K562 (cell line): ENCODE data around the gene CLDN7. TPM values are rescaled to one million over a fixed set of nuclear protein-coding genes. Genes with fewer than 3 reads are reported as not detected.

Source experiments
- BRCA1 ChIP-seq, 2 experiments: fragments of 450-650 bp in 1 of 2; sonication (generic) in 1 of 2; formaldehyde crosslinking in 1 of 2; IDR thresholded peaks; 2 replicates each; pipeline versions ENCODE4 v1.5.0 to v1.6.1; 2017 to 2020; ENCODE audit warnings: mild to moderate bottlenecking in 1 of 2, missing genetic modification reagents in 1 of 2
- HMG20A ChIP-seq: fragments of 450-650 bp; formaldehyde crosslinking; conservative IDR thresholded peaks from 2 replicates; pipeline ENCODE4 v1.4.0; 2020; ENCODE audit warnings: mild to moderate bottlenecking, mixed read lengths
- HMGN3 ChIP-seq: IDR thresholded peaks from 2 replicates; pipeline ENCODE4 v1.6.1; 2011; ENCODE audit warnings: borderline replicate concordance, low read depth, mild to moderate bottlenecking, mixed read lengths, low read length; ENCODE audit not compliant: insufficient read length; ENCODE audit errors: extremely low read depth
- KAT8 ChIP-seq: fragments of 450-650 bp; IDR thresholded peaks from 2 replicates; pipeline ENCODE4 v1.6.1; 2016; ENCODE audit warnings: low read depth, mild to moderate bottlenecking
- KLF16 ChIP-seq: IDR thresholded peaks from 2 replicates; pipeline ENCODE4 v1.6.1; 2016; ENCODE audit warnings: antibody characterized with exemption
- MCM7 ChIP-seq, 2 experiments: fragments of 450-650 bp; IDR thresholded peaks; 2 replicates each; pipeline ENCODE4 v1.6.1; 2016 to 2018
- NR1H2 ChIP-seq: sonication (generic); formaldehyde crosslinking; IDR thresholded peaks from 2 replicates; pipeline ENCODE4 v1.4.0; 2020; ENCODE audit warnings: mild to moderate bottlenecking, missing genetic modification reagents
- SNIP1 ChIP-seq: fragments of 450-650 bp; IDR thresholded peaks from 2 replicates; pipeline ENCODE4 v1.7.1; 2017; ENCODE audit warnings: low read depth, mild to moderate bottlenecking
- TAF7 ChIP-seq: fragments of 450-650 bp; IDR thresholded peaks from 2 replicates; pipeline ENCODE4 v1.6.1; 2016; ENCODE audit warnings: missing genetic modification characterization, missing compliant biosample characterization
- ZFPM2 ChIP-seq: fragments of 250-450 bp; sonication (Bioruptor Pico); IDR thresholded peaks from 2 replicates; pipeline ENCODE4 v1.5.1; 2022; ENCODE audit warnings: mild to moderate bottlenecking
- ZNF696 ChIP-seq: fragments of 250-450 bp; sonication (Bioruptor Pico); conservative IDR thresholded peaks from 2 replicates; pipeline ENCODE4 v1.4.0; 2020; ENCODE audit warnings: mild to moderate bottlenecking, moderate library complexity
- ZSCAN32 ChIP-seq: fragments of 450-650 bp; formaldehyde crosslinking; IDR thresholded peaks from 2 replicates; pipeline ENCODE4 v1.4.0; 2020; ENCODE audit warnings: mild to moderate bottlenecking, moderate library complexity
- polyA plus RNA-seq, 8 experiments: library from polyadenylated mRNA; depleted of rRNA in 4 of 8; stranded (reverse) in 5 of 8; unstranded in 3 of 8; fragments of >200 nt; fragmentation: Nextera tagmentation in 2 of 8; fragmentation: Illumina TruSeq in 1 of 8; extraction: Ambion mirVana in 2 of 8; extraction: Trizol in 1 of 8; gene quantifications; 2 replicates each; pipeline versions ENCODE4 v1.2.1 to v1.2.3, GENCODE V29; 2011 to 2014; ENCODE audit warnings: inconsistent platforms in 1 of 8, missing spikeins in 1 of 8
- total RNA-seq, 7 experiments: library from RNA; depleted of rRNA in 6 of 7; stranded (reverse); fragments of >200 nt in 6 of 7; fragmentation: Illumina TruSeq in 2 of 7; extraction: Trizol in 2 of 7; gene quantifications; 2 replicates each; pipeline versions ENCODE4 v1.2.1 to v1.2.3, GENCODE V29; 2011 to 2021; ENCODE audit warnings: low replicate concordance in 1 of 7
- TF ChIP-seq, protein P1 (sequence below): fragments of 450-650 bp; formaldehyde crosslinking; IDR thresholded peaks from 2 replicates; pipeline ENCODE4 v1.4.0; 2020; ENCODE audit warnings: mild to moderate bottlenecking, mixed read lengths
- TF ChIP-seq, protein P2 (sequence below): fragments of 450-650 bp; IDR thresholded peaks from 2 replicates; pipeline ENCODE4 v1.6.1; 2016; ENCODE audit warnings: mild to moderate bottlenecking, moderate library complexity
- TF ChIP-seq, protein P3 (sequence below): conservative IDR thresholded peaks from 2 replicates; pipeline ENCODE4 v1.6.1; 2011; ENCODE audit warnings: low read depth, mild to moderate bottlenecking, low read length; ENCODE audit not compliant: control insufficient read depth

The CLDN7 gene
- total and polyA plus RNA-seq, 9 of the 15 experiments (the other 6 are each of a cell fraction or from before 2014, with no cell fraction given), result 2.2 to 14.5 (median 7.6) TPM

DNA sequence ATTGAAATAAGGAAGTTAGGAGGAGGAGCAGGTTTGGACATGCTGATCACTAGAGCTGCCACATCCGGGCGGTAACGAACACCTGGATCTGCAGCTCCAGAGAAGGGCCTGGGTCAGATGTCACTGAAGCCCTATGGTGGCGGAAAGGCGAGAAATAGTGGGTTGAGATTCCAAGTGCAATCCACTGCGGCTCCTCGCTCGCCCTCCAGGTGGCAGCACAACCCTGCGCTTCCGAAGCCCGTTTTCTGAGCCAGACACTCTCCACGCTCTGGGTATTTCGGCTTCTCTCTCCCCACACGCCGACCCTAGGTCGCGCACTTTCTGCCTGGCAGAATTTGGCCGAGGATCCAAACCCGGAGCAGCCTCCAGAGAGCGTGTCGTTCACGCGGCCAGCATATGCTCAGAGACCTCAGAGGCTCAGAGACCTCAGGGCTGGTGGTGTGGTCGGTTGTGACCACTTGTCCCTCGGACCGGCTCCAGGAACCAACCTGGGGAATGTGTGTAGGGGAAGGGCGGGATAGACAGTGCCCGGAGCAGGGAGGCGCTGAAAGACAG lies 18.3 kb upstream of the CLDN7 start (continued):
- TF ChIP-seq ZFPM2 (CRISPR knock-in tag) (no peak), KLF16 (0 out of 2 replicates have a peak, but pooled peaks have one; percentile 17), KAT8 (no peak), ZSCAN32 (CRISPR knock-in tag) (no peak), TAF7 (tag) (no peak), HMG20A (CRISPR knock-in tag) (no peak), MCM7 (IDR thresholded peaks at IDR 0.05) (no peak), ZNF696 (no peak), HMGN3 (no peak), SNIP1 (no peak), NR1H2 (no peak), BRCA1 (IDR thresholded peaks at IDR 0.05) (no peak), BRCA1 (CRISPR knock-in tag; IDR thresholded peaks at IDR 0.05) (no peak)
- TF ChIP-seq, protein P1, sequence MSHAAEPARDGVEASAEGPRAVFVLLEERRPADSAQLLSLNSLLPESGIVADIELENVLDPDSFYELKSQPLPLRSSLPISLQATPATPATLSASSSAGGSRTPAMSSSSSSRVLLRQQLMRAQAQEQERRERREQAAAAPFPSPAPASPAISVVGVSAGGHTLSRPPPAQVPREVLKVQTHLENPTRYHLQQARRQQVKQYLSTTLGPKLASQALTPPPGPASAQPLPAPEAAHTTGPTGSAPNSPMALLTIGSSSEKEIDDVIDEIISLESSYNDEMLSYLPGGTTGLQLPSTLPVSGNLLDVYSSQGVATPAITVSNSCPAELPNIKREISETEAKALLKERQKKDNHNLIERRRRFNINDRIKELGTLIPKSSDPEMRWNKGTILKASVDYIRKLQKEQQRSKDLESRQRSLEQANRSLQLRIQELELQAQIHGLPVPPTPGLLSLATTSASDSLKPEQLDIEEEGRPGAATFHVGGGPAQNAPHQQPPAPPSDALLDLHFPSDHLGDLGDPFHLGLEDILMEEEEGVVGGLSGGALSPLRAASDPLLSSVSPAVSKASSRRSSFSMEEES (CRISPR knock-in tag), result no peak
- TF ChIP-seq, protein P2, sequence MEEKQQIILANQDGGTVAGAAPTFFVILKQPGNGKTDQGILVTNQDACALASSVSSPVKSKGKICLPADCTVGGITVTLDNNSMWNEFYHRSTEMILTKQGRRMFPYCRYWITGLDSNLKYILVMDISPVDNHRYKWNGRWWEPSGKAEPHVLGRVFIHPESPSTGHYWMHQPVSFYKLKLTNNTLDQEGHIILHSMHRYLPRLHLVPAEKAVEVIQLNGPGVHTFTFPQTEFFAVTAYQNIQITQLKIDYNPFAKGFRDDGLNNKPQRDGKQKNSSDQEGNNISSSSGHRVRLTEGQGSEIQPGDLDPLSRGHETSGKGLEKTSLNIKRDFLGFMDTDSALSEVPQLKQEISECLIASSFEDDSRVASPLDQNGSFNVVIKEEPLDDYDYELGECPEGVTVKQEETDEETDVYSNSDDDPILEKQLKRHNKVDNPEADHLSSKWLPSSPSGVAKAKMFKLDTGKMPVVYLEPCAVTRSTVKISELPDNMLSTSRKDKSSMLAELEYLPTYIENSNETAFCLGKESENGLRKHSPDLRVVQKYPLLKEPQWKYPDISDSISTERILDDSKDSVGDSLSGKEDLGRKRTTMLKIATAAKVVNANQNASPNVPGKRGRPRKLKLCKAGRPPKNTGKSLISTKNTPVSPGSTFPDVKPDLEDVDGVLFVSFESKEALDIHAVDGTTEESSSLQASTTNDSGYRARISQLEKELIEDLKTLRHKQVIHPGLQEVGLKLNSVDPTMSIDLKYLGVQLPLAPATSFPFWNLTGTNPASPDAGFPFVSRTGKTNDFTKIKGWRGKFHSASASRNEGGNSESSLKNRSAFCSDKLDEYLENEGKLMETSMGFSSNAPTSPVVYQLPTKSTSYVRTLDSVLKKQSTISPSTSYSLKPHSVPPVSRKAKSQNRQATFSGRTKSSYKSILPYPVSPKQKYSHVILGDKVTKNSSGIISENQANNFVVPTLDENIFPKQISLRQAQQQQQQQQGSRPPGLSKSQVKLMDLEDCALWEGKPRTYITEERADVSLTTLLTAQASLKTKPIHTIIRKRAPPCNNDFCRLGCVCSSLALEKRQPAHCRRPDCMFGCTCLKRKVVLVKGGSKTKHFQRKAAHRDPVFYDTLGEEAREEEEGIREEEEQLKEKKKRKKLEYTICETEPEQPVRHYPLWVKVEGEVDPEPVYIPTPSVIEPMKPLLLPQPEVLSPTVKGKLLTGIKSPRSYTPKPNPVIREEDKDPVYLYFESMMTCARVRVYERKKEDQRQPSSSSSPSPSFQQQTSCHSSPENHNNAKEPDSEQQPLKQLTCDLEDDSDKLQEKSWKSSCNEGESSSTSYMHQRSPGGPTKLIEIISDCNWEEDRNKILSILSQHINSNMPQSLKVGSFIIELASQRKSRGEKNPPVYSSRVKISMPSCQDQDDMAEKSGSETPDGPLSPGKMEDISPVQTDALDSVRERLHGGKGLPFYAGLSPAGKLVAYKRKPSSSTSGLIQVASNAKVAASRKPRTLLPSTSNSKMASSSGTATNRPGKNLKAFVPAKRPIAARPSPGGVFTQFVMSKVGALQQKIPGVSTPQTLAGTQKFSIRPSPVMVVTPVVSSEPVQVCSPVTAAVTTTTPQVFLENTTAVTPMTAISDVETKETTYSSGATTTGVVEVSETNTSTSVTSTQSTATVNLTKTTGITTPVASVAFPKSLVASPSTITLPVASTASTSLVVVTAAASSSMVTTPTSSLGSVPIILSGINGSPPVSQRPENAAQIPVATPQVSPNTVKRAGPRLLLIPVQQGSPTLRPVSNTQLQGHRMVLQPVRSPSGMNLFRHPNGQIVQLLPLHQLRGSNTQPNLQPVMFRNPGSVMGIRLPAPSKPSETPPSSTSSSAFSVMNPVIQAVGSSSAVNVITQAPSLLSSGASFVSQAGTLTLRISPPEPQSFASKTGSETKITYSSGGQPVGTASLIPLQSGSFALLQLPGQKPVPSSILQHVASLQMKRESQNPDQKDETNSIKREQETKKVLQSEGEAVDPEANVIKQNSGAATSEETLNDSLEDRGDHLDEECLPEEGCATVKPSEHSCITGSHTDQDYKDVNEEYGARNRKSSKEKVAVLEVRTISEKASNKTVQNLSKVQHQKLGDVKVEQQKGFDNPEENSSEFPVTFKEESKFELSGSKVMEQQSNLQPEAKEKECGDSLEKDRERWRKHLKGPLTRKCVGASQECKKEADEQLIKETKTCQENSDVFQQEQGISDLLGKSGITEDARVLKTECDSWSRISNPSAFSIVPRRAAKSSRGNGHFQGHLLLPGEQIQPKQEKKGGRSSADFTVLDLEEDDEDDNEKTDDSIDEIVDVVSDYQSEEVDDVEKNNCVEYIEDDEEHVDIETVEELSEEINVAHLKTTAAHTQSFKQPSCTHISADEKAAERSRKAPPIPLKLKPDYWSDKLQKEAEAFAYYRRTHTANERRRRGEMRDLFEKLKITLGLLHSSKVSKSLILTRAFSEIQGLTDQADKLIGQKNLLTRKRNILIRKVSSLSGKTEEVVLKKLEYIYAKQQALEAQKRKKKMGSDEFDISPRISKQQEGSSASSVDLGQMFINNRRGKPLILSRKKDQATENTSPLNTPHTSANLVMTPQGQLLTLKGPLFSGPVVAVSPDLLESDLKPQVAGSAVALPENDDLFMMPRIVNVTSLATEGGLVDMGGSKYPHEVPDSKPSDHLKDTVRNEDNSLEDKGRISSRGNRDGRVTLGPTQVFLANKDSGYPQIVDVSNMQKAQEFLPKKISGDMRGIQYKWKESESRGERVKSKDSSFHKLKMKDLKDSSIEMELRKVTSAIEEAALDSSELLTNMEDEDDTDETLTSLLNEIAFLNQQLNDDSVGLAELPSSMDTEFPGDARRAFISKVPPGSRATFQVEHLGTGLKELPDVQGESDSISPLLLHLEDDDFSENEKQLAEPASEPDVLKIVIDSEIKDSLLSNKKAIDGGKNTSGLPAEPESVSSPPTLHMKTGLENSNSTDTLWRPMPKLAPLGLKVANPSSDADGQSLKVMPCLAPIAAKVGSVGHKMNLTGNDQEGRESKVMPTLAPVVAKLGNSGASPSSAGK, result peak; percentile 94
- TF ChIP-seq, protein P3, sequence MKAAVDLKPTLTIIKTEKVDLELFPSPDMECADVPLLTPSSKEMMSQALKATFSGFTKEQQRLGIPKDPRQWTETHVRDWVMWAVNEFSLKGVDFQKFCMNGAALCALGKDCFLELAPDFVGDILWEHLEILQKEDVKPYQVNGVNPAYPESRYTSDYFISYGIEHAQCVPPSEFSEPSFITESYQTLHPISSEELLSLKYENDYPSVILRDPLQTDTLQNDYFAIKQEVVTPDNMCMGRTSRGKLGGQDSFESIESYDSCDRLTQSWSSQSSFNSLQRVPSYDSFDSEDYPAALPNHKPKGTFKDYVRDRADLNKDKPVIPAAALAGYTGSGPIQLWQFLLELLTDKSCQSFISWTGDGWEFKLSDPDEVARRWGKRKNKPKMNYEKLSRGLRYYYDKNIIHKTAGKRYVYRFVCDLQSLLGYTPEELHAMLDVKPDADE, result peak; percentile 49; the same call in 1 of the 2 replicates
